ENCODE results near the gene CHD5. TPM values are rescaled to one million over a fixed set of nuclear protein-coding genes. Genes with fewer than 3 reads are reported as not detected.

The CHD5 gene
- total RNA-seq, 1 experiment from 2014 or later, result 62.9 TPM

DNA sequence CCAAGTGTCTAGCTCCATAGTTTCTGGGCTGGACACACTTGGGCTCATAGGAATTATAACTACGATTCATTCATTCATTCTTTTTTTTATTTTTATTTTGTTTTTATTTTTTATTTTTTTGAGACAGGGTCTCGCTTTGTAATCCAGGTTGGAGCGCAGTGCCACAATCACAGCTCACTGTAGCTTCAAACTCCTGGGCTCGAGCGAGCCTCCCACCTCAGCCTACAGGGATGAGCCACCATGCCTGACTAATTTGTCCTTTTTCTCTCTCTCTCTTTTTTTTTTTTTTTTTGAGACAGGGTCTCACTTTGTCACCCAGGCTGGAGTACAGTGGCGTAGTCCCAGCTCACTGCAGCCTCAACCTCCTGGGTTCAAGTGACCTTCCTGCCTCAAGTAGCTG is 92.2 kb downstream of the CHD5 start:
- no peak overlapping the region for H3K4me3 ChIP-seq (ENCODE audit: low read depth in 2 of 2, low read length in 2 of 2)
- no peaks in the 10 kb centered on the region for H3K4me1 ChIP-seq (ENCODE audit: control insufficient read depth, insufficient read depth, low read length)
- intact Hi-C loops (cut with micrococcal nuclease; ENCODE audit: unreplicated experiment), result no loop called here
- H3K27ac ChIP-seq (ENCODE audit: low read length), result no peak overlapping the region
- no peaks in the 10 kb centered on the region for H3K36me3 ChIP-seq (ENCODE audit: control insufficient read depth, insufficient read depth, low read length)
- TF ChIP-seq POLR2AphosphoS5 (IDR thresholded peaks at IDR 0.05; ENCODE audit: low read depth, low read length) (no peak), TCF7L2 (IDR thresholded peaks at IDR 0.05; ENCODE audit: low read depth, low read length) (no peak), CTCF (IDR thresholded peaks at IDR 0.05) (no peak), REST (IDR thresholded peaks at IDR 0.05; ENCODE audit: insufficient read depth in 1 of 2, low read depth in 2 of 2, low read length in 1 of 2) (no peak), SIN3A (IDR thresholded peaks at IDR 0.05; ENCODE audit: borderline replicate concordance, insufficient read depth, low read depth, low read length) (no peak)
- POLR2A ChIA-PET, result interaction anchor here (0.6 kb wide), 1 partner anchor 143 kb away, joined by 3 read pairs; no protein-coding TSS in a partner anchor
- CTCF ChIA-PET, result interaction anchor here (0.6 to 0.9 kb wide), 2 partner anchors 13 to 40 kb away, joined by 3 to 5 read pairs; no protein-coding TSS in a partner anchor
- ATAC-seq (no peak), DNase-seq (ENCODE audit: low read depth, low spot score) (no peak)
- in situ Hi-C loops (cut with HindIII; ENCODE audit: low pct_unique_long_range_greater_than_20kb, low sequenced_read_pairs), result no loop called here
- no peaks in the 10 kb centered on the region for H3K9me3 ChIP-seq (ENCODE audit: control insufficient read depth, insufficient read depth, low read depth, low read length)
- no TSS peak for BruUV-seq (replicated peaks)
- H3K27me3 ChIP-seq (ENCODE audit: control insufficient read depth, insufficient read depth, low read length), result no peaks in the 10 kb centered on the region

- ChIA-PET CTCF (interaction anchor here (0.6 kb wide), 1 partner anchor 71 kb away, joined by 3 read pairs; no protein-coding TSS in a partner anchor), POLR2A (no interaction called here)
- intact Hi-C loops (cut with micrococcal nuclease; ENCODE audit: unreplicated experiment), result no loop called here
- in situ Hi-C loops (cut with HindIII; ENCODE audit: low pct_unique_long_range_greater_than_20kb, low sequenced_read_pairs), result no loop called here
- TF ChIP-seq CTCF (IDR thresholded peaks at IDR 0.05) (no peak), REST (IDR thresholded peaks at IDR 0.05; ENCODE audit: insufficient read depth in 1 of 2, low read depth in 2 of 2, low read length in 1 of 2) (no peak), POLR2AphosphoS5 (IDR thresholded peaks at IDR 0.05; ENCODE audit: low read depth, low read length) (no peak), SIN3A (IDR thresholded peaks at IDR 0.05; ENCODE audit: borderline replicate concordance, insufficient read depth, low read depth, low read length) (no peak), TCF7L2 (IDR thresholded peaks at IDR 0.05; ENCODE audit: low read depth, low read length) (no peak)
- Histone ChIP-seq H3K4me1 (ENCODE audit: control insufficient read depth, insufficient read depth, low read length) (no peaks in the 10 kb centered on the region), H3K36me3 (ENCODE audit: control insufficient read depth, insufficient read depth, low read length) (no peaks in the 10 kb centered on the region), H3K27me3 (ENCODE audit: control insufficient read depth, insufficient read depth, low read length) (no peaks in the 10 kb centered on the region), H3K27ac (ENCODE audit: low read length) (no peak overlapping the region), H3K9me3 (ENCODE audit: control insufficient read depth, insufficient read depth, low read depth, low read length) (no peaks in the 10 kb centered on the region), H3K4me3 (ENCODE audit: low read depth in 2 of 2, low read length in 2 of 2) (no peak overlapping the region)
- no peak for ATAC-seq
- BruUV-seq (replicated peaks), result no TSS peak
- no peak for DNase-seq (ENCODE audit: low read depth, low spot score)
Measured at GRCh38 chr1:6087377-6087772, 92.7 kb downstream of the CHD5 start.
